Activated CD4-positive, alpha-beta T cell treated with anti-CD3 and anti-CD28 coated beads, Interleukin-2, amount 50 U/mL, for 1 hour (primary cell): Measurements from ENCODE around the gene PTPRN2.

ENCODE experiments used
- DNase-seq: peaks from one replicate; pipeline ENCODE4 v3.0.0-alpha.2; 2020

The PTPRN2 gene

GRCh38 chr7:157813741-157814661 lies 773.6 kb downstream of the PTPRN2 start:
- no peak for DNase-seq

GRCh38 chr7:157813053-157813452 lies 774.6 kb downstream of the PTPRN2 start:
- no peak for DNase-seq

GRCh38 chr7:157811946-157812345 lies 775.7 kb downstream of the PTPRN2 start:
- DNase-seq = no peak

- no peak for DNase-seq
These were observed 777.5 kb downstream of the PTPRN2 start for GRCh38 chr7:157809863-157810851.

GRCh38 chr7:157809154-157809862 lies 778.3 kb downstream of the PTPRN2 start:
- no peak for DNase-seq

- no peak for DNase-seq
These were observed 779.6 kb downstream of the PTPRN2 start for GRCh38 chr7:157808042-157808441.

- DNase-seq = no peak
These were observed 780.1 kb downstream of the PTPRN2 start for GRCh38 chr7:157807510-157807909.

- DNase-seq = no peak
These were observed 780.9 kb downstream of the PTPRN2 start for GRCh38 chr7:157806711-157807110.

GRCh38 chr7:157805713-157806112 lies 781.9 kb downstream of the PTPRN2 start:
- DNase-seq = no peak

- no peak for DNase-seq
These were observed 783.7 kb downstream of the PTPRN2 start for GRCh38 chr7:157803906-157804305.

- DNase-seq = no peak
These were observed 785.5 kb downstream of the PTPRN2 start for GRCh38 chr7:157801971-157802675.

- no peak for DNase-seq
These were observed 786.5 kb downstream of the PTPRN2 start for GRCh38 chr7:157801113-157801512.

- DNase-seq = no peak
These were observed 787.3 kb downstream of the PTPRN2 start for GRCh38 chr7:157800281-157800680.

- no peak for DNase-seq
These were observed 788.4 kb downstream of the PTPRN2 start for GRCh38 chr7:157799076-157799685.

GRCh38 chr7:157797361-157797760 lies 790.3 kb downstream of the PTPRN2 start:
- DNase-seq = no peak

GRCh38 chr7:157796846-157797245 lies 790.8 kb downstream of the PTPRN2 start:
- no peak for DNase-seq

GRCh38 chr7:157795643-157796042 lies 792.0 kb downstream of the PTPRN2 start:
- no peak for DNase-seq

GRCh38 chr7:157795199-157795598 lies 792.4 kb downstream of the PTPRN2 start:
- no peak for DNase-seq

GRCh38 chr7:157794746-157795065 lies 792.9 kb downstream of the PTPRN2 start:
- DNase-seq = no peak

GRCh38 chr7:157793973-157794745 lies 793.5 kb downstream of the PTPRN2 start:
- no peak for DNase-seq

- DNase-seq = no peak
These were observed 794.6 kb downstream of the PTPRN2 start for GRCh38 chr7:157793087-157793353.
